Right lobe of liver (tissue), 6 donors: ENCODE measurements around the gene GPN1. TPM values are rescaled to one million over a fixed set of nuclear protein-coding genes. Genes with fewer than 3 reads are reported as not detected.

ENCODE experiments used
- ATAC-seq, 4 donors: fragments of 200-7000 bp; cut with Tn5 transposase; one replicate each; pipeline ENCODE4 v1.9.1; 2020; ENCODE audit warnings: mild to moderate bottlenecking in 4 of 4, moderate library complexity in 4 of 4
- DNase-seq, 3 donors: peaks; one replicate each; pipeline ENCODE4 v3.0.0-alpha.2; 2020
- H3K27ac ChIP-seq, 3 donors: fragments of 200-600 bp; one replicate each; pipeline ENCODE4 v1.8.0; 2022
- H3K27me3 ChIP-seq, 2 donors: fragments of 200-600 bp; one replicate each; pipeline ENCODE4 v1.8.0; 2022
- H3K36me3 ChIP-seq, 4 donors: fragments of 200-600 bp; sonication (generic) in 1 of 4; one replicate each; pipeline versions ENCODE4 v1.5.1 to v1.8.0; 2017 to 2022; ENCODE audit warnings: control low read depth in 1 of 4
- H3K4me1 ChIP-seq, 4 donors: fragments of 200-600 bp; sonication (generic) in 1 of 4; one replicate each; pipeline versions ENCODE4 v1.5.1 to v1.8.0; 2017 to 2022; ENCODE audit warnings: control low read depth in 1 of 4
- H3K4me3 ChIP-seq, 3 donors: fragments of 200-600 bp; one replicate each; pipeline ENCODE4 v1.8.0; 2022
- H3K9me3 ChIP-seq, 4 donors: fragments of 200-600 bp; sonication (generic) in 1 of 4; one replicate each; pipeline versions ENCODE4 v1.5.1 to v1.8.0; 2017 to 2022; ENCODE audit warnings: control low read depth in 1 of 4
- POLR2A ChIP-seq: fragments of 450-650 bp; IDR thresholded peaks from one replicate; pipeline ENCODE4 v1.6.1; 2017; ENCODE audit warnings: antibody characterized with exemption, mild to moderate bottlenecking
- WGBS: methylation state at CpG from one replicate; pipeline ENCODE4 v1.1.6; 2018; ENCODE audit warnings: low coverage, low lambda C conversion rate; ENCODE audit not compliant: insufficient coverage; ENCODE audit errors: missing lambda C conversion rate; 5-methylcytosine and 5-hydroxymethylcytosine counted together
- intact Hi-C, 2 donors: fragments of 100-400 bp; cut with DNase I; formaldehyde crosslinking; loops; one replicate each; pipeline versions ENCODE4 v1.11.2 to v1.14.1; 2022
- total RNA-seq, 6 experiments: library from RNA; depleted of rRNA in 2 of 6; stranded (reverse); fragments of >200 nt in 2 of 6; fragmentation: NEBNext Ultra II Directional in 3 of 6; extraction: Animal tissue kit (Norgen Biotek cat#: 25700) in 3 of 6; gene quantifications; one replicate each; pipeline versions ENCODE4 v1.1.0 to v1.2.4, GENCODE V29; 2016 to 2023
- TF ChIP-seq, protein P1 (sequence below), 4 donors: fragments of 200-600 bp in 3 of 4; fragments of 450-650 bp in 1 of 4; IDR thresholded peaks; one replicate each; pipeline versions ENCODE4 v1.5.1 to v1.8.0; 2016 to 2022; ENCODE audit warnings: antibody characterized with exemption in 4 of 4, mild to moderate bottlenecking in 2 of 4
- donor health status: DM: no; HTN: yes; CAD: no.
- donor health status: DM: no; HTN: no; CAD: no.
- donor health status: DM: no; HTN: no; CAD: no.
- donor health status: DM: no; HTN: yes; CAD: no.
- donor health status: DM: no; HTN: yes; CAD: no.

Gene GPN1
- total RNA-seq, 6 experiments from 2014 or later: 9.4 to 14.6 (median 11.3) TPM

DNA sequence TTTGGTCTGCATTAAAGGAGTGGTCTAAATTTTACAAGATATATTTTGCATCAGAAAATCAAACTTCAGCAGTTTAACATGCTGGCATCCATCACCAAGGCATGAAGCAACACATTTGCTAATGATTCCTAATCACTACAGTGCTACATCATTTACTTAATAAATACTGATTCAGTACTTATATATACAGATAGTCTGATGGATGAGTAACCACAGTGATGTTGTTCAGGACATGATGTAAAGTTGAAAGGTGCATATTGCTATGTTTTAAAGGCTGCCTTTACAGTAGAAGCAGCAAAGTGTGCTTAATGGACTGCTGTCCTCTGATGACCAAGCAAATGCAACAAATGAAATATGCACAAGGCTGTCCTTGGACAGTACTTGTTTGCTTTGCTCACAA is 23.5 kb downstream of the GPN1 start:
- H3K4me1 ChIP-seq: no peaks in the 10 kb centered on the region
- peaks cover 0 to 84% (median 38%) of the 10 kb centered on the region in 4 donors for H3K36me3 ChIP-seq
- intact Hi-C loops: no loop called here
- DNase-seq (no peak), ATAC-seq (no peak)
- H3K9me3 ChIP-seq: no peaks in the 10 kb centered on the region
- TF ChIP-seq, protein P1, sequence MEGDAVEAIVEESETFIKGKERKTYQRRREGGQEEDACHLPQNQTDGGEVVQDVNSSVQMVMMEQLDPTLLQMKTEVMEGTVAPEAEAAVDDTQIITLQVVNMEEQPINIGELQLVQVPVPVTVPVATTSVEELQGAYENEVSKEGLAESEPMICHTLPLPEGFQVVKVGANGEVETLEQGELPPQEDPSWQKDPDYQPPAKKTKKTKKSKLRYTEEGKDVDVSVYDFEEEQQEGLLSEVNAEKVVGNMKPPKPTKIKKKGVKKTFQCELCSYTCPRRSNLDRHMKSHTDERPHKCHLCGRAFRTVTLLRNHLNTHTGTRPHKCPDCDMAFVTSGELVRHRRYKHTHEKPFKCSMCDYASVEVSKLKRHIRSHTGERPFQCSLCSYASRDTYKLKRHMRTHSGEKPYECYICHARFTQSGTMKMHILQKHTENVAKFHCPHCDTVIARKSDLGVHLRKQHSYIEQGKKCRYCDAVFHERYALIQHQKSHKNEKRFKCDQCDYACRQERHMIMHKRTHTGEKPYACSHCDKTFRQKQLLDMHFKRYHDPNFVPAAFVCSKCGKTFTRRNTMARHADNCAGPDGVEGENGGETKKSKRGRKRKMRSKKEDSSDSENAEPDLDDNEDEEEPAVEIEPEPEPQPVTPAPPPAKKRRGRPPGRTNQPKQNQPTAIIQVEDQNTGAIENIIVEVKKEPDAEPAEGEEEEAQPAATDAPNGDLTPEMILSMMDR (IDR thresholded peaks at IDR 0.05): no peak
- no peak for TF ChIP-seq POLR2A
- no peaks in the 10 kb centered on the region for H3K27me3 ChIP-seq
- H3K27ac ChIP-seq: no peak overlapping the region
- H3K4me3 ChIP-seq: no peak overlapping the region

GRCh38 chr2:27652790-27653189 is 23.9 kb downstream of the GPN1 start:
- Histone ChIP-seq H3K4me3 (no peak overlapping the region), H3K9me3 (no peaks in the 10 kb centered on the region), H3K4me1 (no peaks in the 10 kb centered on the region), H3K36me3 (peaks cover 0 to 81% (median 36%) of the 10 kb centered on the region in 4 donors), H3K27ac (no peak overlapping the region), H3K27me3 (no peaks in the 10 kb centered on the region)
- TF ChIP-seq, protein P1 (IDR thresholded peaks at IDR 0.05): no peak
- no peak for TF ChIP-seq POLR2A
- intact Hi-C loops: no loop called here
- DNase-seq: no peak
- ATAC-seq: no peak
- WGBS: 100% methylated on average over 1 of the region's 1 CpG

DNA sequence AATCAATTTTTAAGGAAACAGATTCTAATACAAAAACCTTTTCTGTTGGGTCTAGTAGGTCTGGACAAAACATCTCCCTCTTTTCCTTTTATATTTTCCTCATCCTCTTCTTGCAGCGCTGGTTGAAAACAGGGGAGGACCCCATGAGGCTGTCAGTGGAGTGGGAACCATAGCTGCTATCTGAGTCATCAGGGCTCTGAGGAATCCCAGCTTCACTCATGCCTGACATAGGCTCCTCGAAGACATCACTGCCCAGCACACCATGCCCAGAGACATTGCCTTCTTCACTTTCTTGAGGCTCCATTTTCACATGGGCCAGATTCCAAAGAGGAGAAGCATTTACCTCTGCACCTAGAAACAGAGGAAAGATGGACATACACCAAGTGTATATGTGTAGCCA is 24.5 kb downstream of the GPN1 start:
- WGBS: 100% methylated on average over 1 of the region's 2 CpGs
- H3K36me3 ChIP-seq: peaks cover 0 to 75% (median 33%) of the 10 kb centered on the region in 4 donors

DNA sequence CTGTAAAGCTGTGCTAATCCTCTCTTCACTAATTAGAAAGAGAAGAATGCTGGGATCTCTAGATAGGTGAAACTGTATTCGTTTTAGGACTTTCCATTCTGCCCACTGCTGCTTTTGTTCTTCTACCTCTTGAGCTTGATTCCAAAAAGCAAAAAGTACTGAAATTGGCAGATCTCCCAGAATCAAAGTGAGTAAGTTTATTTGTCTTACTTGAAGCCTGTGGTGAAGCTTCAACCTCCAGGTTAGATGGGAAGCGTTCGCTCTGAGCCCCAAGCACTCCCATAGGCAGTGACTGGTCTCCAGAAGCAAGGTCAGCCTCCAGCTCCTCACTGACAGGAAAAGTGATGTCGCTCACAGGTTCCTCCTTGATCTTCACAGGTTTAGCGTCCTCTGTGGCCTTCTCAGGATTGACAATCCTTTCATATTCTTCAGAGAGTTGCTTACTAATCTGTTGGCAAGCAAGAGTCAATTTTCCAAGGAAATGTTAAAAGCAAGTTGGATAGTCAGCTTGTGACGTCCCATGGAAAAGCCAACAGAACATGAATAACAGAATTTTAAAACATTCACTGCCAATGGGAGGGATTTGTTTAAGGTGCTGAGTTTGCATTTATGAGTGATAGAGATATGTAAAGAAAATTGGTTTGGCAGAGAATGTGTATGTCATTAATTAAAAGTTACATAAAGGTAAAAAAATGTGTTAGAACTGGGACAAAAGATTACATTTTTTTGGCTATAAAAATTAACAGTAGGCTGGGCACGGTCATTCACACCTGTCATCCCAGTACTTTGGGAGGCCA is 26.5 kb downstream of the GPN1 start:
- WGBS: 65% methylated on average over 6 of the region's 7 CpGs
- Histone ChIP-seq H3K4me3 (no peak overlapping the region), H3K9me3 (no peaks in the 10 kb centered on the region), H3K4me1 (peaks cover 0 to 13% (median 5%) of the 10 kb centered on the region in 4 donors), H3K36me3 (peaks cover 5 to 77% (median 30%) of the 10 kb centered on the region in 4 donors), H3K27me3 (no peaks in the 10 kb centered on the region), H3K27ac (no peak overlapping the region)
- ATAC-seq: peak; percentile 22 to 80 (median 66)
- no peak for DNase-seq
- intact Hi-C loops: no loop called here
- TF ChIP-seq, protein P1 (IDR thresholded peaks at IDR 0.05): no peak
- no peak for TF ChIP-seq POLR2A

More for the DNA sequence above, 24.5 kb downstream of the GPN1 start:
- no peak for ATAC-seq
- peaks cover 0 to 2% (median 0%) of the 10 kb centered on the region in 4 donors for H3K4me1 ChIP-seq
- intact Hi-C loops: no loop called here
- no peak overlapping the region for H3K27ac ChIP-seq
- H3K4me3 ChIP-seq: no peak overlapping the region
- DNase-seq: no peak
- H3K27me3 ChIP-seq: no peaks in the 10 kb centered on the region
- TF ChIP-seq POLR2A: no peak
- TF ChIP-seq, protein P1 (IDR thresholded peaks at IDR 0.05): no peak
- H3K9me3 ChIP-seq: no peaks in the 10 kb centered on the region
